Glutamatergic neuron (in vitro differentiated cells): ENCODE measurements around the gene ARHGDIA. TPM values are rescaled to one million over a fixed set of nuclear protein-coding genes. Genes with fewer than 3 reads are reported as not detected.

Source experiments
- DNase-seq: peaks from one replicate; pipeline ENCODE4 v3.0.0; 2022
- H3K27ac Mint-ChIP-seq: one replicate; pipeline ENCODE4 v1.8.0; 2020; ENCODE audit warnings: mild to moderate bottlenecking, mixed read lengths, inconsistent platforms; ENCODE audit not compliant: unreplicated experiment
- H3K27me3 Mint-ChIP-seq: one replicate; pipeline ENCODE4 v1.8.0; 2020; ENCODE audit warnings: mild to moderate bottlenecking, moderate library complexity, mixed read lengths, inconsistent platforms; ENCODE audit not compliant: unreplicated experiment
- H3K36me3 Mint-ChIP-seq: one replicate; pipeline ENCODE4 v1.8.0; 2020; ENCODE audit warnings: mild to moderate bottlenecking, mixed read lengths, inconsistent platforms; ENCODE audit not compliant: unreplicated experiment
- H3K4me1 Mint-ChIP-seq: one replicate; pipeline ENCODE4 v1.8.0; 2020; ENCODE audit warnings: mild to moderate bottlenecking, low read depth, mixed read lengths, inconsistent platforms; ENCODE audit not compliant: unreplicated experiment
- H3K4me3 Mint-ChIP-seq: one replicate; pipeline ENCODE4 v1.8.0; 2020; ENCODE audit warnings: mild to moderate bottlenecking, mixed read lengths, inconsistent platforms; ENCODE audit not compliant: unreplicated experiment
- H3K9me3 Mint-ChIP-seq: one replicate; pipeline ENCODE4 v1.8.0; 2020; ENCODE audit warnings: mild to moderate bottlenecking, moderate library complexity, mixed read lengths, inconsistent platforms; ENCODE audit not compliant: unreplicated experiment
- CTCF ChIP-seq: fragments of 200-600 bp; sonication (generic); IDR thresholded peaks from one replicate; pipeline ENCODE4 v1.5.0; 2021; ENCODE audit not compliant: partially characterized antibody, unreplicated experiment
- total RNA-seq: library from RNA; stranded (reverse); fragmentation: NEBNext Ultra II Directional; extraction: Animal tissue kit (Norgen Biotek cat#: 25700); gene quantifications from one replicate; pipeline ENCODE4 v1.2.1, GENCODE V29; 2021; ENCODE audit not compliant: unreplicated experiment

Gene ARHGDIA
- total RNA-seq, 1 donor from 2014 or later, result 432 TPM

DNA sequence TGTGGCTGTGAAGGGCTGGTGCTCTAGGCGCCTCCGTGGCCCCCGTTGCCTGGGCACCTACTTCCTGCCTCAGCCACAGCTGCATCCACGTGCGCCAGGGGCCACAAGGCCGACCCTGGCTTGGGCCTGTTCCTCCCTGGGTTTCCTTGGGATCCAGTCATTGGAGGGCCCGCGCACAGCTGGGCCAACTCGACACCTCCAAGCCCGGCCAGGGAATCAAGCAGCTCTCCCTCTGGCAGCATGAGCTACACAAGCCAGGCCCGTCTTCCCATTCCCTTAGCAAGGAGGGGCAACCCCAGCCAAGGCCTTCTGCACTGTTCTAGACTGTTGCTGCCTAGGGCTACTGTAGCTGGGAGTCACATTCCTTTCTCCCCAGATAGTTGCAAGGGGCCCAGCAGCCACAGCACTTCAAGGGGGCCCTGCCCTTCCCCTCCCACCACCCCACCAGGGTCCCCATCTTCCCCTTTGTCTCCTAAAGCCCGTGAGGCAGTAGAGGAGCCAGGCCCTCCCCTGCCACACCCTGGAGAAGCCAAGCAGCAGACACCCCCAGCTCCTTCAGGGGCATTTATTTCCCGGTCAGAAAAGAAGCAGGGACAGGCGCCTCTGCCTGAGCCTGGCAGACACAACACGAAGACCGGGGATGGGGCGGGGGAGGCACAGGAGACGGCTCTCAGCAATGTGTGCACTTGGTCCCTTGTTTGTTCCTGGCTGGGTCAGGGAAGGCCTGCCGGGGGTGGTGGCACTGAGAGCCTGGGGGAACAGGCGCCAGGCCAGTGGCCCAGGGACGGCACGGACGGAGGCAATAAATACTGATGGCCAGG lies 3.8 kb downstream of the ARHGDIA start:
- H3K4me1 Mint-ChIP-seq, result peaks cover 7% of the 10 kb centered on the region
- H3K27me3 Mint-ChIP-seq, result peaks cover 8% of the 10 kb centered on the region
- H3K4me3 Mint-ChIP-seq, result no peak overlapping the region
- peaks cover 17% of the 10 kb centered on the region for H3K9me3 Mint-ChIP-seq
- H3K36me3 Mint-ChIP-seq, result no peaks in the 10 kb centered on the region
- TF ChIP-seq CTCF, result no peak
- no peak for DNase-seq
- H3K27ac Mint-ChIP-seq, result peak overlapping the region; percentile 59

DNA sequence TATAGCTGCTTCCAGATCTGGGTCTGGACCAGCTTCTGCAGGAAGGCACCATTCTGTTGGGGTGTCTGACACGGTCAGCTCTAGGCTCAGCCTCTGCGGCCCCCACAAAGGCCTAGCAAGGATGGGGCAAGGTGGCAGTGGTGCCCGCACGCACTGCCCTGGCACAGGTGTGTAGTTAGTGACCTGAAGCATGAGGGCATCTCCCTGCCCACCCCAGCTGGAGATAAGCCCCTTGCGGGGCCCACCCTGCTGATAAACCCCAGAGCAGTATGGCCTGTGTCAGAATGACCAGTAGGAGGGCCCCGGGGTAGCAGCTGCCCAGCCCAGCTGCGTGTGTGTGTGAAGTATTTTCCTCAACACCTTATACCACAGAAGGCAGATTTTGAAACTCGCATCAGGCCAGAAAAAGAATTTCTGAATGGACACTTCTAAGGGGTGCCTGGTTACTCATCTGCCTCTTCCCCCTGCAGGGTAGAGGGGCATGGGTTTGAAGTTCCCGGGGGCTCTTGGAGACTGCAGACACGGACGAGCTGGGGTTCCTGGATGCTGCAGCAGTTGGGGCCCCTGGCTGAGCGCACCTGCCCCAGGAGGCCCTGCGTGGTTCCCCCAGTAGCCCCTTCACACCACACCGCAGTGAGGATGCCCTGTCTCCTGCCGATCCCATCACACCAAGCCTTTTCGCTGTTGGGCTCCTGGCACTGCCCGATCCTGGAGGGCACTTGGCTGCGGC lies 4.5 kb downstream of the ARHGDIA start:
- H3K27ac Mint-ChIP-seq, result peak overlapping the region; percentile 59

GRCh38 chr17:81865733-81866439 lies 5.3 kb downstream of the ARHGDIA start:
- no peak overlapping the region for H3K27ac Mint-ChIP-seq
- H3K27me3 Mint-ChIP-seq, result peaks cover 14% of the 10 kb centered on the region

More for the DNA sequence above, 4.5 kb downstream of the ARHGDIA start:
- Mint-ChIP-seq H3K4me3 (no peak overlapping the region), H3K27me3 (peaks cover 10% of the 10 kb centered on the region), H3K4me1 (peaks cover 7% of the 10 kb centered on the region), H3K9me3 (peaks cover 14% of the 10 kb centered on the region), H3K36me3 (no peaks in the 10 kb centered on the region)
- TF ChIP-seq CTCF, result no peak
- no peak for DNase-seq

GRCh38 chr17:81865358-81865732 lies 5.8 kb downstream of the ARHGDIA start:
- TF ChIP-seq CTCF, result no peak
- no peak for DNase-seq
- no peak overlapping the region for H3K27ac Mint-ChIP-seq
- peaks cover 21% of the 10 kb centered on the region for H3K9me3 Mint-ChIP-seq
- H3K4me3 Mint-ChIP-seq, result no peak overlapping the region
- H3K36me3 Mint-ChIP-seq, result no peaks in the 10 kb centered on the region
- peaks cover 7% of the 10 kb centered on the region for H3K4me1 Mint-ChIP-seq
- peaks cover 18% of the 10 kb centered on the region for H3K27me3 Mint-ChIP-seq

More at GRCh38 chr17:81865733-81866439, 5.3 kb downstream of the ARHGDIA start:
- Mint-ChIP-seq H3K36me3 (no peaks in the 10 kb centered on the region), H3K4me1 (peaks cover 7% of the 10 kb centered on the region), H3K4me3 (no peak overlapping the region), H3K9me3 (peaks cover 17% of the 10 kb centered on the region)
- DNase-seq, result no peak
- no peak for TF ChIP-seq CTCF
